PFSK-1 (cell line): ENCODE results near the gene PNISR.

Source experiments
- FOXP2 ChIP-seq: optimal IDR thresholded peaks from 2 replicates; pipeline ENCODE3; 2011; ENCODE audit warnings: borderline replicate concordance, control low read depth, inconsistent platforms; ENCODE audit not compliant: insufficient read depth; ENCODE audit errors: extremely low read length, extremely low read depth
- POLR2AphosphoS5 ChIP-seq: IDR thresholded peaks from 2 replicates; pipeline ENCODE4 v1.6.1; 2012; ENCODE audit warnings: low read depth, mild to moderate bottlenecking, control low read depth, low read length, moderate library complexity
- REST ChIP-seq, 2 experiments: IDR thresholded peaks; 2 replicates each; pipeline versions ENCODE4 v1.6.1 to v1.8.0; 2011 to 2012; ENCODE audit warnings: low read depth in 2 of 2, low read length in 2 of 2, control low read depth in 1 of 2, inconsistent platforms in 1 of 2, mild to moderate bottlenecking in 1 of 2, moderate library complexity in 1 of 2; ENCODE audit not compliant: insufficient read depth in 1 of 2
- SIN3A ChIP-seq: IDR thresholded peaks from 2 replicates; pipeline ENCODE4 v1.6.1; 2012; ENCODE audit warnings: mild to moderate bottlenecking, low read length, moderate library complexity, borderline replicate concordance; ENCODE audit not compliant: insufficient read depth
- TAF1 ChIP-seq: IDR thresholded peaks from 2 replicates; pipeline ENCODE4 v1.6.1; 2012; ENCODE audit warnings: low read length, control low read depth, borderline replicate concordance; ENCODE audit not compliant: insufficient read depth

The PNISR gene

GRCh38 chr6:99364026-99364425 lies 61.1 kb downstream of the PNISR start:
- no peak for TF ChIP-seq POLR2AphosphoS5
- TF ChIP-seq TAF1 = no peak
- TF ChIP-seq FOXP2 = no peak
- TF ChIP-seq REST (IDR thresholded peaks at IDR 0.05; ENCODE audit: insufficient read depth in 1 of 2, low read depth in 2 of 2, low read length in 2 of 2) = no peak
- no peak for TF ChIP-seq SIN3A

GRCh38 chr6:99362678-99363268 lies 62.3 kb downstream of the PNISR start:
- TF ChIP-seq TAF1 (no peak), FOXP2 (no peak), SIN3A (no peak), POLR2AphosphoS5 (no peak), REST (IDR thresholded peaks at IDR 0.05; ENCODE audit: insufficient read depth in 1 of 2, low read depth in 2 of 2, low read length in 2 of 2) (no peak)

GRCh38 chr6:99359800-99360199 lies 65.3 kb downstream of the PNISR start:
- TF ChIP-seq POLR2AphosphoS5 (no peak), FOXP2 (no peak), SIN3A (no peak)

GRCh38 chr6:99356641-99357040 lies 68.5 kb downstream of the PNISR start:
- no peak for TF ChIP-seq SIN3A
- no peak for TF ChIP-seq REST (IDR thresholded peaks at IDR 0.05; ENCODE audit: insufficient read depth in 1 of 2, low read depth in 2 of 2, low read length in 2 of 2)
- no peak for TF ChIP-seq POLR2AphosphoS5
- no peak for TF ChIP-seq TAF1
- no peak for TF ChIP-seq FOXP2

- TF ChIP-seq TAF1 = no peak
- TF ChIP-seq REST (IDR thresholded peaks at IDR 0.05; ENCODE audit: insufficient read depth in 1 of 2, low read depth in 2 of 2, low read length in 2 of 2) = no peak
- TF ChIP-seq POLR2AphosphoS5 = no peak
- no peak for TF ChIP-seq FOXP2
- TF ChIP-seq SIN3A = no peak
Observed at GRCh38 chr6:99354983-99355382, 70.1 kb downstream of the PNISR start.
